Measurements from ENCODE around the gene MYEOV. TPM values are rescaled to one million over a fixed set of nuclear protein-coding genes. Genes with fewer than 3 reads are reported as not detected.

Gene MYEOV
- polyA plus RNA-seq, 1 donor: 5.0 TPM

DNA sequence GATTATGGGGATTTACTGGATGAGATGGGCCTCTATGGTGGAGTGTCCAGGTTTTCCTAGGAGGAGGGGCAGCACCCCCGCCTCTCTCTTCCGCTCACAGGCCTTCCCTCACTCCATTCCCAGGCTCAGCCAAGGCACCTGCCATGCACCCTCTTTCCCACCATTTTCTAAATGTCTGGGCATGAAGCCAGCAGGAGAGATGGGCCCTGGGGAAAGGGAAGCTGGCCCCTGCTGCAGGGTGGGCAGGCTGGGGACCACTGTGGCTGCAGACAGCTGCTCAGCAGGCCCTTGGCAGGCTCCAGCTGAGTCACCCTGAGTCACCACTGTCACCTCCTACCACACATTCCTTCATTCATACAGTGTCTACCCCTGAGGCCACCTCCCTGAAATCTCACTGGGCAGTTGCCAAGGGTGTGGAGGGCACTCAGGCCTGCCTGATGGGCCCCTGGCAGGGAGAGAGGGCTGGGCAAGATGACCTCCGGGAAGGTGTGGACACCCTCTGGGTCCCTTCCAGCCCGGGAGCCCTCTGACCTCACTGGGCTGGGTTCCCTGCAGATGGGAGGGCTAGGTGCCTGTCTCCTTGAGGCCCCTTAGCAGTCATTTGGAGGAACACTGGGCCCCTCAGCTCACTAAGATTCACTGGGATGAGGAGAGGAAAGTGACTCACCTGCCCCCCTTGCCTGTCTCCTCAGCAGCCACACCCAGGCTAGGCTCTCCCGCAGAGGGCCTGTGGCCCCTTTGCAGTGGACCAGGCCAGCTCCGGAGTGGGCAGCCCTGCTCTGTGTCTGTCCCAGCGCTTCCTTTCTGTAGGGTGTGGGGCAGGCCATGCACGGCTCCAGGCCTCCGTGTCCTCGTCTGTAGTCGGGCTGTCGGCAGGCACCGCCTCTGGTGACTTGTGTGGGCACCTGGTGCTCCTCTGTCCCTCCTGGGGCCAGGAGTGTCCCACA, 7.8 kb downstream of the MYEOV start:
- no peak for DNase-seq

- DNase-seq: no peak
Observed at GRCh38 chr11:69302447-69303020, 8.6 kb downstream of the MYEOV start.

DNA sequence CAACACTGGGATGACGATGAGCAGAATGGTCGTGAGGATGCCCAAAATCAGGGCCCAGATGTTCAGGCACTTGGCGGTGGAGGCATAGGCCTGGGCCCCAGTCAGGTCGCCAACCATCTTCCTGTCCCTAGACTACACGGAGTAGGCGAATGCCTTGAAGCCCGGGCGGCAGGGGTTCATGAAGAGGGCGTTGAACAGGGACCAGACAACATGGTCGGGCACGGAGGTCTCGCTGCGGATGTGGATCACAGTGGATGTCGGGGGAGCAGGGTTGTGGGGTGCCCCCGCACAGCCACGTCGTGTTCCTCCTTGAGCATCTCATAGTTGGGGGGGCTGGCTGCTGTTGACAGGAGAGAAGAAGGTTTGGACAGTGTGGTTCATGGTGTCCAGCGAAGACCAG, 9.5 kb downstream of the MYEOV start:
- DNase-seq: no peak

DNA sequence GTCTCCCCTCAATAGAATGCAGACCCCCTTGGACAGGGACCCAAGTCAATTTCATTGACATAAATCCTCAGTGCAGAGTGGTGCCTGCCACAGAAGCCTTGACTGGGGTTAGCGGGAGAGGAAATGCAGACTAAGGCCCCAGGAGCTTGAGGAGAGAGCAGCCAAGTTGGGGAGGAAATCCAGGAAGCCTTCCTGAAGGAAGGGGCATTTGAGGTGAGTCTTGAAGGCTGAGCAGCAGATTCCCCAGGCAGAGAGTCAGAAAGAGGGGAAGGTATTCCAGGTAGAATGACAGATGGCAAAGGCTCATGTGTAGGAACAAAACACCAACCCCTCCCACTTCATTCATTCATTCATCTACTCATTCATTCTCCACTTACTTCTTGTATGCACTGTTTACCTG, 10.3 kb downstream of the MYEOV start:
- DNase-seq: no peak

- DNase-seq: no peak
Observed at GRCh38 chr11:69304686-69305085, 10.7 kb downstream of the MYEOV start.

GRCh38 chr11:69305885-69306540, 12.1 kb downstream of the MYEOV start:
- DNase-seq: no peak

- no peak for DNase-seq
Observed at GRCh38 chr11:69306821-69307220, 12.9 kb downstream of the MYEOV start.

DNA sequence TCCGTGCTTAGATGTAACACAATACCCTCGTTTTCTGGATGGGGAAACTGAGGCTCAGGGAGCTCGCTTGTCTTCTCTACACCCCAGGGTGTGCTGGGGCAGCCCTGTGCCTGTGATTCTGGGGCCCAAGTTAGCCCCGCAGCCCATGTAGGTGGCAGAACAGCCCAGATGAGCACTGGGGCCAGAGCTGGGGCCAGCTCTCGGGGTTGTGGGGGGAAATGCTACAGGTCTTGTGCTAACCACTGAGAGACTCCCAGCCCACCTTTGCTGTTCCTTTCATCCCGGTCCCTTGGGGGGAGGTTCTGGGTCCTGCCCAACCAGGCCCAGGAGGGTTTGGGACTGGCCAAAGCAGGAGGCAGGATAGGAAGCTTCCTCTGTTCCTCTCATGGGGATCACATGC, 13.5 kb downstream of the MYEOV start:
- no peak for DNase-seq

DNA sequence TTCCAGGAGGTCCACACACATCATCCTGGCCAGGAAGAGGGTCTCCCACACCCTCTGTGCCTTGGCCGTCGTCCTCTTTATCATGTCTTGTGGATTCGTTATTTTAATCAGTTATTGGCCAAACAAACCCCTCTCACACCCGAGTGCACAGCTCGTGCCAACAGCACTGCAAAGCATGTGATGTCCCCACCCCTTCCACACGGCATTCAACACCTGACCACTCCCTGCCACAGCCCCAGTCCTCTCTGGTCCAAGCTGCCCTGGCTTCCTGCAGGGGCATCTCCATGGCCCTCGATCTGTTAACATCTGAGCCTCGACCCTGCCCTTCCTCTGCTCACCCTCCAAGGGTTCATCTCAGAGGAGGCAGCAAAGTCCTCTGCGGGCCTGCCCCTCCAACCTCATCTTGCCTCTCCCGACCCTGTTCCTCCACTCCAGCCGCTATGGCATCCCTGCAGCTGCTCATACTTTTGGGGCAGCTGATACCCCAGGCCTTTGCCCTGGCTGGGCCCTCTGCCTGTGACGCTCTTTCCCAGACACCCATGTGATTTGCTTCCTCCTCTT, 14.0 kb downstream of the MYEOV start:
- no peak for DNase-seq

DNA sequence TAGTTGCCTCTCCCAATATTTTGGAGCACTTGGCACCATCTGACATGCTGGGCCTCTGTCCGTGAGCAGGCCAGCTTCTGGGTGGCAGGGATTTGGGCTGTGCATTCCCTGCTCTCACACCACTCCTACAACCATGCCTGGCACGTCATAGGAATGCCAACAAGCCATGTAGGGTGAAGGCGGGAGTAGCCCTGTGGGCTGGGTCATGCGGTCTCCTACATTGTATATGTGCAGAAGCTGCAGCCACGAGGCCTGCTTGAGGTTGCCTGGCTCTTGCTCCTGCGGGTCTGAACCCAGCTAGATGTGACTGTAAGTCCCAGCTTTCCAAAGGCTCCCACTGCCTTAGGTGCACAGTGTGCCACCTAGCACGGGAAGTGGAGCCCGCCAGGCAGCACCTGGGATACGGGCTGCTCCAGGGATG, 14.5 kb downstream of the MYEOV start:
- no peak for DNase-seq

DNA sequence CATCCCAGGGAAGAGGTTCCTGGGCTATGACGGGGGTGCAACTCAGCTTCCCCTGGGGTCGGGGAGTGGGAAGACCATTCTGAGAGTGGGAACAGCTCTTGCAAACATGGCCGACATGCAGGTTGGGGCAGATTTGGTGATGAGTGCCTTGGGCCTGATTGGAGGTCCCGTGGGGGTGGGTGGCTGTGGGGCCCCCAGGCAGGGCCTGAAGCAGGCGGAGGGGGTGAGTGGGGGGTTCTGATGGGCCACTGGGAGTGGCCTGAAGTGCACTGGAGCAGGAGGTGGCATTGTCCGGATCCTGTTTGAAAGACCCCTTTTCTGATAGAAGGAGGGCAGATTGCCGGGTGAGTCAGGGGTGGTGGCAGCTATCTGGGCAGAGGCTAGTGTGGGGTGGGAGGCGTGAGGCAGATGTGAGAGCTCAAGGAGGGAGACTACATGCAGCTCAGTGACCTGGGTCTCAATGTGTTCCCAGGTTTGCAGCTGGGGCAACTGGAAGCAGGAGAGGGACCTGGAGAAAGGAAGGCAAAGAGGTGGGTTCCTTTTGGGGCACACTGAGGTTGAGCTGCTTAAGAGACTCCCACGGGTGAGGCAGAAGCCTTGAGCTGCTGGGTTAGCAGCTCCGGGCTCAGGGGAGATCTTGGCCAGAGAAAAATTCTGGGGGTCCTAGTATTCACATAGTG, 15.1 kb downstream of the MYEOV start:
- DNase-seq: no peak

- DNase-seq: no peak
Observed at GRCh38 chr11:69309631-69310280, 15.8 kb downstream of the MYEOV start.

- DNase-seq: no peak
Observed at GRCh38 chr11:69310351-69310750, 16.4 kb downstream of the MYEOV start.

DNA sequence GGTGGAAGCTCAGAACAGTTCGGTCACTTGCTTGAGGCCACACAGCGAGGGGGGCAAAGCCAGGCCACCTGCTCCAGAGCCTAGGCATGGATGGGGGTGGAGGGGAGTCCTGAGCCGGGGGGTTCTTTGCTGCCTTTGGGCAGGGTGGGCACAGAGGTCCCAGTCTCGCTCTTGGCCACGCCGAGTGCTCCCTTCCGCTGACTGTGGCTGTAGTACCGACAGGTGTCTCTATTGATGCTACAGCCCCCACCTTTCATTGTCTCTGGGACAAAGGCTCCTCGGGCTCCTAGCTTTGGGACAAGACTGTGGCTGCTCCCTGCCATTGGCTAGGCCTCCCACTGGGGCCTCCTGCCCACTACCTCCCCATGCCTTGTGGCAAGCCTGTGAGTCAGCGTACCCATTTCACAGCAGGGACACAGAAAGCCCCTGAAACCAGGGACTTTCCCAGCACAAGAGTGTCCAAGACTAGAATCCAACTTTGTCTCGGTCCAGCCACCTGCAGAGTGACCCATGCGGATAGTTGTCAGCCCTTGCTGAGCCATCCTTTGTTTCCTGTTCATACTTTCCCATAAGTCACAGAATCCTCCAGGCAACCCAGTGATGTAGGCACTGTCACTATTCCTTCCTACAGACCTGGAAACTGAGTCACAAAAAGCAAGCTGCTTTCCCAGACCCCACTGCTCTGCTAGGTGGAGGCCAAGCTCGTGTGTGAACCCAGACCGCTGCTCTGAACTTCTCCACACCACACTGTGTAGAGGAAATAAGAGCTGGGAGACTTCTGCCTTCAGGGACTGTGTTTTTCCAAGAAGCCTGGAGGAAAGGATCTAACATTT, 17.2 kb downstream of the MYEOV start:
- no peak for DNase-seq

DNA sequence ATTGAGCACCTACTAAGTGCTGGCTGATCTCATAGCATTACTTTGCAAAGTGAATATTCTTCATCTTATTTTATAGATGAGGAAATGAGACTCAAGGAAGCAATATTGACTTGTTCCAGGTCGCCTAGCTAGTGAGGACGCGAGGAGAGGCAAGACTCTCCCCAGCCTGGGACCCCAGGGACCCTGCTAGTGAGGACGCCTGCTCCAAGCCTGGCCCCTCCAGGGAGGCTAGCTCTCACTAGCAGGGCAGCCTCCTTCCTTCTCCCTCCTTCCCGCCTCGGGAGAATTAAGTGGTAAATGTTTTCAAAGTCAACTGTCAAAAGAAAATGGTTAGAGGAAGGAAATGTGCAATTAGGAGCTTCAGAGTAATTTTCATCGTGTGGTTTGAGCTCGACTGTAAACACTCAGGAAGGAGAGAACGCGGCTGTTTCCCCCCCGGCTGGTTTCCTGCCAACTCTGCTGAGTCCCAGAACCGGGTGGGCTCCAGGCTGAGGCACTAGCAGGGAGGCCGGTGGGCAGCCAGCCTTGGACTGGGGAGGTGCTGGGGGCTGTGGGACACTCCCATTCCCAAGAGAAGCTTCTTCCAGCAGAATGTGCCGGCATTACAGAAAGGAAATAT, 17.9 kb downstream of the MYEOV start:
- no peak for DNase-seq

GRCh38 chr11:69312453-69313404, 18.8 kb downstream of the MYEOV start:
- no peak for DNase-seq

DNA sequence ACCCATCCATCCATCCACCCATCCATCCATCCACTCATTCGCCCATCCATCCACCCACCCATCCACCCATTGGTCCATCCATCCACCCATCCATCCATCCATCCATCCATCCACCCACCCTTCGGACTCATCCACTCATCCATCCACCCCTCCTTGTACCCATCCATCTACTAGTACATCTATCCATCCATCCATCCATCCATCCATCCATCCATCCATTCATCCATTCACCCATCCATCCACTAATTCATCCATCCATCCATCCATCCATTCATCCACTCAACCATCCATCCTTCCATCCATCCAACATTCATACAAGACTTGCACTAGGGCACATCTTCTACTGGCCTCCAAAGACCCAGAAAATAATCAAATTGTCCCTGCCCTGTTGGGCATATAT, 20.0 kb downstream of the MYEOV start:
- no peak for DNase-seq

- no peak for DNase-seq
Observed at GRCh38 chr11:69314555-69314954, 20.6 kb downstream of the MYEOV start.

- no peak for DNase-seq
Observed at GRCh38 chr11:69316956-69317355, 23.0 kb downstream of the MYEOV start.

All from left kidney (tissue), 2 donors.